Epithelial cell of proximal tubule (primary cell): ENCODE results near the gene PNRC2. TPM values are rescaled to one million over a fixed set of nuclear protein-coding genes. Genes with fewer than 3 reads are reported as not detected.
A peak's percentile ranks its signal among the peaks of the same experiment; 100 is the strongest.

Experiments used
- DNase-seq: peaks from one replicate; pipeline ENCODE4 v3.0.0-alpha.2; 2011; ENCODE audit warnings: low read depth
- H3K4me3 ChIP-seq: 2 replicates; pipeline ENCODE4 v1.5.1; 2011; ENCODE audit warnings: low read depth, mild to moderate bottlenecking, low read length
- total RNA-seq: library from RNA; depleted of rRNA; stranded (reverse); fragments of >200 nt; gene quantifications from 2 replicates; pipeline ENCODE4 v1.2.3, GENCODE V29; 2015
- TF ChIP-seq, protein P1 (sequence below): conservative IDR thresholded peaks from 2 replicates; pipeline ENCODE4 v1.5.1; 2012; ENCODE audit warnings: low read depth, mild to moderate bottlenecking, low read length

Gene PNRC2
- total RNA-seq, 1 donor from 2014 or later = 92.1 TPM

DNA sequence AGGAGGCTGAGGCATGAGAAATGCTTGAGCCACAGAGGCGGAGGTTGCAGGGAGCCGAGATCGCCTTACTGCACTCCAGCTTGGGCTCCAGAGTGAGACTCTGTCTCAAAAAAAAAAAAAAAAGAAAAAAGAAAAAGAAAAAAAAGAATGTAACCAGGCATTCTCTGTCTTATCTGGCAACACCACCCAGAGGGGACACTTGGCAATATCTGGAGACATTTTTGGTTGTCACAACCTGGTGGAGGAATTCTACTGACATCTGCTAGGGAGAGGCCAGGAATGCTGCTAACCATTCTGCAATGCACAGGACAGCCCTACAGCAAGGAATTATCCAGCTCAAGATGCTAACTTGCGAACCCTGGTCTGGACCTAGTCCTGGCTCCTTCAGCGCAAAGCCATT is 44.2 kb upstream of the PNRC2 start:
- TF ChIP-seq, protein P1, sequence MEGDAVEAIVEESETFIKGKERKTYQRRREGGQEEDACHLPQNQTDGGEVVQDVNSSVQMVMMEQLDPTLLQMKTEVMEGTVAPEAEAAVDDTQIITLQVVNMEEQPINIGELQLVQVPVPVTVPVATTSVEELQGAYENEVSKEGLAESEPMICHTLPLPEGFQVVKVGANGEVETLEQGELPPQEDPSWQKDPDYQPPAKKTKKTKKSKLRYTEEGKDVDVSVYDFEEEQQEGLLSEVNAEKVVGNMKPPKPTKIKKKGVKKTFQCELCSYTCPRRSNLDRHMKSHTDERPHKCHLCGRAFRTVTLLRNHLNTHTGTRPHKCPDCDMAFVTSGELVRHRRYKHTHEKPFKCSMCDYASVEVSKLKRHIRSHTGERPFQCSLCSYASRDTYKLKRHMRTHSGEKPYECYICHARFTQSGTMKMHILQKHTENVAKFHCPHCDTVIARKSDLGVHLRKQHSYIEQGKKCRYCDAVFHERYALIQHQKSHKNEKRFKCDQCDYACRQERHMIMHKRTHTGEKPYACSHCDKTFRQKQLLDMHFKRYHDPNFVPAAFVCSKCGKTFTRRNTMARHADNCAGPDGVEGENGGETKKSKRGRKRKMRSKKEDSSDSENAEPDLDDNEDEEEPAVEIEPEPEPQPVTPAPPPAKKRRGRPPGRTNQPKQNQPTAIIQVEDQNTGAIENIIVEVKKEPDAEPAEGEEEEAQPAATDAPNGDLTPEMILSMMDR = no peak
- no peak for DNase-seq
- H3K4me3 ChIP-seq = no peak overlapping the region

DNA sequence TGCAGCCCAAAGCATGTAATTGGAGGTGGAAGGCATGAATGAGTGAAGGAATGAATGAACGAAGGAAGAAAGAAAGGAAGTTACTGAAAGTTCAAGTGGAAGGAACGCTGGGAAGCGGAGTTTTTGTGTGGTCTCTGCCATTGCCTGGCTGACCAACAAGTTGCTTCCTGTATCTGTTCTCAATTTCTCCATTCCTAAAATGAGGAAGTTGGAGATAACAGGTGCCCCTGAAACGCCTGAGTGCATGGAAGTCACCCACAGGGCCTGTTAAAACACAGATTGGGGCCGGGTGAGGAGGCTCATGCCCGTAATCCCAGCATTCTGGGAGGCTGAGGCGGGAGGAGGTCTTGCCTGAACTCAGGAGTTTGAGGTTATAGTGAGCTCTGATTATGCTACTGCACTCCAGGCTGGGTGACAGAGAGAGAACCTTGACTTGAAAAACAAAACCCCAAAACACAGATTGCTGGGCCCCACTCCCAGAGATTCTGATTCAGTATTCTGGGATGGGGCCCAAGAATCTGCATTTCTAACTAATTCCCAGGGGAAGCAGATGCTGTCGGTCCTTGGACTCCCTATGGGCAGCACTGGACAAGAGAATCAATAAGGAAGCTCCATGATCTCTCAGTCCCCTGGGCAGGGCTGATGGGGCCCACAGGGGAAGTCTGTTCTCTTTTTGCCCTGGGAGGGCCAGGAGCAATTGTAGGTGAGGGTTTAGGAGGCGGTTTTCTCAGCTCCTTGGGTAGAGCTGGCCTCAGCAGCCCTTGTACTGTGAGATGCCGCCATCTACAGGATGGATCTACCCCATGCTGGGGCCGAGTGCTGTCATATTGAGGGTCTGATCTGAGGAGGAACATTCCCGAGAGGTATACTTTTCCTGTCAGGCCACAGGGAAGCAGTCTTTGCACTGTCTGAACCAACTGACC is 43.2 kb upstream of the PNRC2 start:
- TF ChIP-seq, protein P1 = peak; percentile 78
- no peak overlapping the region for H3K4me3 ChIP-seq
- DNase-seq = no peak

DNA sequence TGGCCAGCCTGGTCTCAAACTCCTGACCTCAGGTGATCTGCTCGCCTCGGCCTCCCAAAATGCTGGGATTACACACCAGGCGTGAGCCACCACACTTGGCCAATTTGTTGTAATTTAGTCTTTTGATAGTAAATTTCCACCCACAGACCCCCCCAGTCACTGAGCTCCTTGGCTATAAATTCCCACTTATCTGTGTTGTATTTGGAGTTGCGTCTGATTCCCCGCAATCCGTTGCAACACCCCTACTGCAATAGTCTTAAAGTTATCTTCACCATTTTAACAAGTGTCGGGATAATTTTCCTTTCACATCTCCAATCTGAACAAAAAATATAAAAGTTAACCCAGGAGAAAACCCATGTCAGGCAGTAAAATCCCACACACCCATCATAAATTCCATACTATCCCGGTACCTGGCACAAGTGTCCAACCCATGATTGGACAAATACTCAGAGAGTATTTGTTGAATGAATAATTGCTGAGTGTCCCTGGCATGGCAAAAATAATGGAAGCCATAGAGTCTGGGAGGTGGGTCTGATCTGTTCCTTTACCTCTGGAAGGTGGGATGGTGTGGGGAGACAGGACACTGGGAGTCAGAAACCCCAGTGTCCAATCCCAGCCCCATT is 37.2 kb upstream of the PNRC2 start:
- no peak for DNase-seq
- TF ChIP-seq, protein P1 = no peak
- no peak overlapping the region for H3K4me3 ChIP-seq

DNA sequence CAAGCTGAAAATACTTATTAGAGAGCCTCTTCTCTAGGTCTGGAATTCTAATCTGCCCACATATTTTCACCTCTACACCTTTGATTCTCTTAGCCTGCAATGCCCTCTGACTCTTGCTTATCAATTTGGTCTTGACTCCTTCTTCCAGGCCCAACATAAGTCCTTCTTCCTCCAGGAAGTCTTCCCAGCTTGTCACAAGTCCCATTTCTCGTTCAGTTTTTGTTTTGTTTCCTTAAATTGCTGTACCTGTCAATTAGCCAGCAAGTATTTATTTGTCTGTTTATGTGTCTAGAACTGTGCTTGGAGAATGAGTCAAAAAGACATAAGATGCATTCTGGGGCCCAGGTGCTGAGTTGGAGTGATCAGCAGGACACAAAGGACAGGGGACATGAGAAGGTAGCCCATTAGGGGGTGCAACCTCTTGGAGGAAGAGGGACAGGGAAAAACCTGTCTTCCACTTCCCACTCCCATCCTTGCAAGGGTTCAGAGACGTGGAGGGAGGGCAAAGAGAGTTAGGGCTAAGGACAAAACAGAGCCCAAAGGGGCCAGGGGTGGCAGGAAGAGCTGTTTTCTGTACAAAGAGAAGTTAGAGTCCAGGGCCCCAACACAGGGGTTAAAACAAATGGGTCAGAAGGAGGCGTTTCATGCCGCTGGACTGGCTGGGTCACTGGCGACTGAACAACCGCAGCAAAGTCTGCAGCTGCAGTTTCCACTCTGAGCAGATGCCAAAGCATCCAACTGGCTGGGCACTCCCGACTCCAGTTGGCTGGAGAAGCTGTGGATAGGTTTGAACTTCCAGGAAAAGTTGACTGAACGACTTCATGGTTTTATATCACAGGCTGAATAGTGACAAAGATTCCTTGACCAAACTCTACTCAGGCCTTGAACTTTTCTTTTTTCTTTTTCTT is 35.8 kb upstream of the PNRC2 start:
- H3K4me3 ChIP-seq = no peak overlapping the region
- DNase-seq = no peak
- TF ChIP-seq, protein P1 = peak; percentile 2

DNA sequence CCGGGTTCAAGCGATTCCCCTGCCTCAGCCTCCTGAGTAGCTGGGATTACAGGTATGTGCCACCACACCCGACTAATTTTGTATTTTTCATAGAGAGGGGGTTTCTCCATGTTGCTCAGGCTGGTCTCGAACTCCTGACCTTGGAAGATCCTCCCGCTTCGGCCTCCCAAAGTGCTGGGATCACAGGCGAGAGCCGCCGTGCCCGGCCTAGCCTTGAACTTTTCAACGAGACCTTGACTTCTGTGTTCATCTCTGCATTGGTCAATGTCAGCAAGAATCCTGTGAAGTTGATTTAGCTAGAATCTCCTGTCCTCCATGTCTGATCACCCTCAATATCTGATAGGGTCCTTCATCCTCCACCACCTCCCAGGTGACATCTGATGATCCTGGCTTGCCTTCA is 35.0 kb upstream of the PNRC2 start:
- TF ChIP-seq, protein P1 = no peak
- H3K4me3 ChIP-seq = no peak overlapping the region
- no peak for DNase-seq

DNA sequence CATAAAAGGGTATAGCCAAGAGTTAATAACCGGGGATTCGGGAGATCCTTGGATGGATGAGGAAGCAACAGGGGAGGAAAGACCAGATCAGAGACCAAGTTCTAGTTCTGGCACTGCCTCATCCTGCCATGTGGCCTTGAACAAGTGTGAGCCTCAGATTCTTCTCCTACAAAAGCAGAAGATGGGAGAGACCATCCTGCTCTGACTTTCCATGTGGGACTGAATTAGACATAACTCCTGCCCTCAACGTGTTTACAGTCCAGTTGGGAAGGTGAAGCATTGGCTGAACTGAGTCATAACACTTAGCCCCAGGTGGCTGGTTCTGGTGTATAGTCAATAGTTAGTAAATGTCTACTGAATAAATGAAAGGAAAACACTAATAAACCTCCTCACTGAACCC is 34.3 kb upstream of the PNRC2 start:
- TF ChIP-seq, protein P1 = no peak
- H3K4me3 ChIP-seq = no peak overlapping the region
- no peak for DNase-seq
